Small intestine (tissue), 7 donors: Measurements from ENCODE around the gene PCAT6. TPM values are rescaled to one million over a fixed set of nuclear protein-coding genes. Genes with fewer than 3 reads are reported as not detected.

Experiments used
- DNase-seq, 2 donors: peaks; one replicate each; pipeline versions ENCODE4 v3.0.0 to v3.0.0-alpha.2; 2013
- FAIRE-seq: peaks from 2 replicates; lab custom pipeline; 2012; peaks lifted over from hg19 to GRCh38; lab: Jason Lieb, UNC
- H3K27ac ChIP-seq, 3 donors: one replicate each; pipeline ENCODE4 v1.5.1; 2013; ENCODE audit warnings: low read length in 2 of 3, mild to moderate bottlenecking in 2 of 3, control low read depth in 1 of 3, inconsistent platforms in 1 of 3, low read depth in 1 of 3, moderate library complexity in 1 of 3
- H3K27me3 ChIP-seq, 3 donors: one replicate each; pipeline ENCODE4 v1.6.1; 2013; ENCODE audit warnings: low read length in 3 of 3, inconsistent platforms in 1 of 3; ENCODE audit not compliant: control insufficient read depth in 3 of 3, insufficient read depth in 3 of 3
- H3K36me3 ChIP-seq, 3 donors: one replicate each; pipeline ENCODE4 v1.6.1; 2013; ENCODE audit warnings: low read length in 3 of 3, inconsistent platforms in 1 of 3, low read depth in 1 of 3, mild to moderate bottlenecking in 1 of 3, moderate library complexity in 1 of 3; ENCODE audit not compliant: control insufficient read depth in 3 of 3, insufficient read depth in 2 of 3
- H3K4me1 ChIP-seq, 3 donors: one replicate each; pipeline ENCODE4 v1.6.1; 2013; ENCODE audit warnings: low read length in 2 of 3, inconsistent platforms in 1 of 3, low read depth in 1 of 3, mild to moderate bottlenecking in 1 of 3, moderate library complexity in 1 of 3; ENCODE audit not compliant: control insufficient read depth in 3 of 3, insufficient read depth in 2 of 3
- H3K4me3 ChIP-seq, 3 donors: one replicate each; pipeline ENCODE4 v1.5.1; 2013; ENCODE audit warnings: low read length in 3 of 3, control low read depth in 1 of 3, inconsistent platforms in 1 of 3, low read depth in 1 of 3, mild to moderate bottlenecking in 1 of 3, moderate library complexity in 1 of 3
- H3K9me3 ChIP-seq, 2 donors: one replicate each; pipeline ENCODE4 v1.6.1; 2013; ENCODE audit warnings: low read depth in 1 of 2, low read length in 1 of 2; ENCODE audit not compliant: control insufficient read depth in 2 of 2, insufficient read depth in 1 of 2
- WGBS, 3 donors: extraction: QIAGEN DNeasy Blood & Tissue Kit; methylation state at CpG; one replicate each; pipeline ENCODE4 v1.1.7; 2013; 5-methylcytosine and 5-hydroxymethylcytosine counted together
- polyA plus RNA-seq, 4 donors: library from polyadenylated mRNA; stranded (reverse) in 3 of 4; unstranded in 1 of 4; fragments of 200-250 nt in 3 of 4; fragments of 120-200 nt in 1 of 4; gene quantifications; one replicate each; pipeline versions ENCODE4 v1.2.1 to v1.2.3, GENCODE V29; 2013
- donor health status: healthy with polysubstance abuse.
- donor health status: control.
- donor health status: control.
- donor health status: Bipolar disorder and iron deficiency.
- donor health status: healthy.

PCAT6 gene
- polyA plus RNA-seq, 4 donors = 1.2 to 2.1 (median 1.6) TPM

GRCh38 chr1:202860744-202861419 is 50.1 kb downstream of the PCAT6 start:
- H3K4me1 ChIP-seq = peaks cover 0 to 61% (median 4%) of the 10 kb centered on the region in 3 donors
- FAIRE-seq = no peak

More at GRCh38 chr1:202860744-202861419, 50.1 kb downstream of the PCAT6 start:
- DNase-seq = peak; percentile 96 to 97
- Histone ChIP-seq H3K36me3 (peaks cover 0 to 8% (median 0%) of the 10 kb centered on the region in 3 donors), H3K27me3 (no peaks in the 10 kb centered on the region), H3K4me3 (peak overlapping the region; percentile 43 to 86 (median 81)), H3K27ac (peak overlapping the region; percentile 71 to 89 (median 78)), H3K9me3 (no peaks in the 10 kb centered on the region)
- 2 to 3% (median 3%) methylated on average over 41 to 50 of the region's 50 CpGs for WGBS, 3 donors

Other genes starting within 250 kb of the PCAT6 start
- 1 to 10 TPM in 1 of 4 donors, under 1 TPM in 1, not detected in 2; 0.03 to 1.8 TPM for gene SYT2, start 100.5 kb upstream of the PCAT6 start, polyA plus RNA-seq
- 10 to 100 TPM in 1 of 4 donors, 1 to 10 TPM in 3; 5.7 to 39.5 (median 9.1) TPM for gene KDM5B, start 2.5 kb upstream of the PCAT6 start, polyA plus RNA-seq
- 10 to 100 TPM in 3 of 4 donors, 1 to 10 TPM in 1; 7.8 to 11.2 (median 10.3) TPM for gene RABIF, start 78.2 kb downstream of the PCAT6 start, polyA plus RNA-seq
- gene KLHL12, start 116.3 kb downstream of the PCAT6 start, polyA plus RNA-seq = 10 to 100 TPM; 12.7 to 28.2 (median 17.2) TPM
- gene ADIPOR1, start 147.4 kb downstream of the PCAT6 start, polyA plus RNA-seq = 10 to 100 TPM; 48.5 to 77.7 (median 53.8) TPM
- 10 to 100 TPM in 3 of 4 donors, 1 to 10 TPM in 1; 6.5 to 34.8 (median 20.9) TPM for gene CYB5R1, start 156.3 kb downstream of the PCAT6 start, polyA plus RNA-seq
- gene TMEM183A, start 196.4 kb downstream of the PCAT6 start, polyA plus RNA-seq = 10 to 100 TPM; 58.9 to 80.4 (median 67.2) TPM
- gene PPFIA4, start 215.5 kb downstream of the PCAT6 start, polyA plus RNA-seq = 1 to 10 TPM in 1 of 4 donors, under 1 TPM in 2, not detected in 1; 0.27 to 1.2 (median 0.54) TPM